Suprapubic skin (tissue), 4 donors: Measurements from ENCODE around the gene MCEE.

Experiments
- CTCF ChIP-seq, 2 donors: fragments of 200-600 bp in 1 of 2; fragments of 450-650 bp in 1 of 2; sonication (generic) in 1 of 2; IDR thresholded peaks; one replicate each; pipeline ENCODE4 v1.5.1; 2016 to 2019; ENCODE audit warnings: antibody characterized with exemption in 2 of 2, mild to moderate bottlenecking in 1 of 2, moderate library complexity in 1 of 2
- EP300 ChIP-seq: sonication (generic); formaldehyde crosslinking; IDR thresholded peaks from one replicate; pipeline ENCODE4 v1.6.1; 2017; ENCODE audit warnings: antibody characterized with exemption
- POLR2AphosphoS5 ChIP-seq, 3 donors: sonication (generic); formaldehyde crosslinking; IDR thresholded peaks; one replicate each; pipeline ENCODE4 v1.6.1; 2017; ENCODE audit warnings: antibody characterized with exemption in 3 of 3

DNA sequence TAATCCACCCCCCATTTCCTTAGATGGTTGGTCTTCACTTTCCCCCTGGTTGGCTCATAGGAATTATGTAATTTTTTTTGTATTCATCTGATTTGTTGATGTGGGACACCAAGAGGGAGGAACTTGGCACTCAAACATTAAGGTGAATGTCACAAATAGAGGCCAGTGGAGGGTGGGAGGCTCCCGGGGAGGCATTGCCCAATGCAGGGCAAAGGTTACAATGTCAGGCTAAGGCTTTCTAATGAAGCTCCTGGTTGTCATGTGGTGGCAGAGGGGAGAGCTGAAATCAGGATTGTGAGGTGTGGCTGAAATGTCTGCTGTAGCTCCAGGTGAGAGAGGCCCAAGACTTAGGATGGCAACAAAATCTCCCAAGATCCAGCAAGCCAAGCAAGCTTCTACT, 43.1 kb upstream of the MCEE start:
- no peak for TF ChIP-seq CTCF (IDR thresholded peaks at IDR 0.05)
- TF ChIP-seq POLR2AphosphoS5 (IDR thresholded peaks at IDR 0.05): no peak
- no peak for TF ChIP-seq EP300
